ENCODE data around the gene LRRC10.
A peak's percentile ranks its signal among the peaks of the same experiment; 100 is the strongest.

Gene LRRC10, protein sequence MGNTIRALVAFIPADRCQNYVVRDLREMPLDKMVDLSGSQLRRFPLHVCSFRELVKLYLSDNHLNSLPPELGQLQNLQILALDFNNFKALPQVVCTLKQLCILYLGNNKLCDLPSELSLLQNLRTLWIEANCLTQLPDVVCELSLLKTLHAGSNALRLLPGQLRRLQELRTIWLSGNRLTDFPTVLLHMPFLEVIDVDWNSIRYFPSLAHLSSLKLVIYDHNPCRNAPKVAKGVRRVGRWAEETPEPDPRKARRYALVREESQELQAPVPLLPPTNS

DNA sequence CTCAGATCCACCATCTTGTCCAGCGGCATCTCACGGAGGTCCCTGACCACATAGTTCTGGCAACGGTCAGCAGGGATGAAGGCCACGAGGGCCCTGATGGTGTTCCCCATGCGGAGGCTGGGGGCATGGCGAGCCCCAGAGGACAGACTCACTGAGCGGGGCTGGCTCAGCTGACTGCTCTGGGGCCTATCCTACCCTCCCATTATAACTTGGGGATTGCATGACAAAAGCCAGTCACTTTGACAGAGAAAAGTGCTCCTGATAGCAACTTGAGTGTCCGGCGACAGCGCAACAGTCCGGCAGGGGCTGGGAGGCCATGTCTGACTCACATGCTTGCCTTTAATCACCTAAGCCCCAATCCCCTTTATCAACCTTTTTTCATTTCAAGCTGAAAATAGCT, at the start of gene LRRC10:
Gene LRRC10 (minus strand): TSS at position 179 of the 400 bp plus-strand sequence. CDS start 69 bp downstream, at position 110.
- no peak for DNase-seq

DNA sequence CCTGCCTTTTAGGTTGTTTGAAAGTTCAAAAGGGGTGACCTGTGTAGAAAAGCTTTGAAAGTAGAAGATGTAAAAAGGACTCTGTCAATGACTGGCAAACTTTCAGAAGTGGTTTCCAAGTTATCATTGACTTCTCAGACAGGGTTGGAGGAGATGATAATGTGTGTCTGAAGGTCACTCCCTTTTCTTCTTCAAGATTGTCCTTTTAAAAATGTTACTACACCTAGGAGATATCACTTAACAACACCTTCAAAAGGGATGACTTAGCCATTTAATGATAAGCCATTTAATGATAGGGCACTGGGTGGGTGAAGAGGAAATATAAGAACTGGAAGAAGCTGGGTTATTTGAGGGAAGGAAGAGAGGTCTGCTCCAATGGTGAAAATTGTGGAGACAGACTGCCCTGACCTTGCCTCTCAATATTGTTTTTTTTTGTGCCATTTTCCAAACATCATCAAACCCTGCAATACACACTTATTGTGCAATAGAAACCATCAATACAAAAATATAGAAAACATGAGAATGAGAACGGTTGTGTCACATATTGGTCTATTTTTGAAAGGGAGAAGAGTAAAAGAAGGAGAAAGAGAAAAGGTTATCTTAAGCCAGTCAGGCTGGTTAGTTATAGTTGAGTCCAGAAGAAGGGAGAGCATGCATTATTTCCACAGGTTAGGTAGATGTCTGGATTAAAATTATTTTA, 49.6 kb upstream of the LRRC10 start:
- no peak for DNase-seq

DNA sequence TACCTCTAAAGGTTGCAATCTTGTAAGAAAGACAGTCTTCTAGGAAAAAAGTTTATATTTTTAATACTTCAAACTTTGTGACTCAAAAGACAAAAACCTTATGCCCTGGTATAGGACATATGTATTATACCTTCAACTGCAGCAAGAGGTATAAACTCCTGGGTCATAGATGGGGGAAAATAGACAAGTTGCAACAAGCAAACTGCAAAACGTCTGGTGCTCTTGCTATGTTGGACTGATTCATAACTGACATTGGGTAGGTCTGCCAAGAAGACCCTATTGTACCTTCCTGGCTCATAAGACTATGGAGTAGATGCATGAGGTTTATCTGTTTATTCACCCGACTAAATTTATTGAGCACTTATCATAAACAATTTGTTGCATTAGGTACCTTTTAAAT, 47.5 kb upstream of the LRRC10 start:
- DNase-seq = no peak

DNA sequence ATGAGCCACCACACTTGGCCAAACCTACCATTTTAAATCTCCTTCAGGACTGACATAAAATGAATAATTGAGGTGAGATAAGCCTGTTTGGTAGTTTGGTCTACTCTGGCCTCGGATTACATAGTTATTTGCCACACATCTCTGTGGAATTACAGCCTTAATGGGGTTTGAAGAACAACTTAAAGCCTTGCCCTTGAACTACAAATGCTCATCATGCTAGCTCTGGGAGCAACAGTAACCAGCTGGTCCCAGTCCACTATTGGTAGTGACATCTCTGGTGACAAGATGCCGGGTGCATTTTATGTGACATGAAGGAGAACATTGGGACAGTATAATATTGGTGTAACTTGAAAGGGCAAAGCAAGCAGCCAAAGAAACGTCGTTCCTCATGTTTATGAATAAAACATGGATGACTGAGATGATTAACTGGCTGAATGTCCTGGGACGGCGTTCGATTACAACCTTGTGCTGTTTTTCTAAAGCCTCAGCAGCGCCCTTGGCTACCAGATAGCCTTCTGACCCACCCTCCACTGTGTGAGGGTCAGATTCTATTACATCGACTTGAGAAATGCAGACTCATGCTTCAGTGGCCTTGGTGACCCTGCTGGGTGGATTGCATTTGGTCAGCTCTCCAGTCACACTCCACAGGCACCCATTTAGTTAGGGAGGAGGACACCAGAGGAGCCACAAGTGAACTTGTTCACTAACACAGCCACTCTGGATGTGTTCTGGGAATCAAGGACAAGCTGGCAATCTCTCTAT, 46.9 kb upstream of the LRRC10 start:
- no peak for DNase-seq

DNA sequence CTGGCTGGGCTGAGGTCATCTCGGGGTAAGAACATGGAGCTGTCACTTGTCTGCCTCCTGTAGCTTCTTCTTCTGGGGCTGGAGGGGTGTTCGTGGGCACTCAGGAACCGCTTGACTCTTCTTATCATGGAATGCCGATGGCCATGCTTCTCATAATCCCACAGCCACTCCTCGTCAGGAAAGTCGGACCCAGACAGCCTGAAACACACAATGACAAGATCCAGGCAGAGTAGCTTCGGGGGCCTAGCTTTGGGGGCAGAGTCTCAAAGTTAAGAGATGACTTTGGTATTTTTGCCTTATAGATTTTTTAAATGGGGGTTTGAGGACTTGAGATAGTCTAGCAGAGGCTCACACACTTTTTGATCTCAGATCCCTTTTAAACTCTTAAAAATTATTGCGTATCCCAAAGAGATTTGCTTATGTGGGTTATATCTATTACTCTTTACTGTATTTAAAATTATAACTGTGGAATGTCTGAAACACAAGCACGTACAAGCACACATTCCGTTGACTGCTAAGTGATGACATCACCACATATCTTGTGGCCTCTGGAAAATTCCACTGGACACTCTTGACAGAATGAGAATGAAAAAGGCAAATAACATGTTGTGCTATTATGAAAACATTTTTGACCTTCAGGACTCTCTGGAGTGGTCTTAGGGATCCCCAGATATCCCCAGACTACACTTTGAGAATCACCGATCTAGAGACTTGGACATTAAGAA, 45.1 kb upstream of the LRRC10 start:
- DNase-seq = no peak

DNA sequence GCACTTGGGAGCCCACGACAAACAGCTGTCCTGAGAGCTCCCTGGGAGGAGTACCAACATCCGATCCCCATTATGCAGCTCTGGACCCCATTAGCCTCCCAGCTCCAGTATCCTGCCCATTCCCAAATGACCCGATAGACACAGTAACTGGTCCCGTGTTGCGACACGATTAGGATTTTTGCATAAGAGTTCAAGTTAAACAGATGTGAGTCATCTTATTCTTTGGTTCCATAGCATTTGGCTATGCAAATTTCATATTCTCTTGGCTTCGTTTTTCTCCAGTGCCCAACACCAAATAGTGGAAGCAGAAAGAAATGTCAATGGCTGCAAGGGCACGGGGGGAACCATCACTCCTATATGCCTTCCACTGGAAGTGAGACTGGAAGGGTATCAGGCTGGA, 43.0 kb upstream of the LRRC10 start:
- DNase-seq = no peak

DNA sequence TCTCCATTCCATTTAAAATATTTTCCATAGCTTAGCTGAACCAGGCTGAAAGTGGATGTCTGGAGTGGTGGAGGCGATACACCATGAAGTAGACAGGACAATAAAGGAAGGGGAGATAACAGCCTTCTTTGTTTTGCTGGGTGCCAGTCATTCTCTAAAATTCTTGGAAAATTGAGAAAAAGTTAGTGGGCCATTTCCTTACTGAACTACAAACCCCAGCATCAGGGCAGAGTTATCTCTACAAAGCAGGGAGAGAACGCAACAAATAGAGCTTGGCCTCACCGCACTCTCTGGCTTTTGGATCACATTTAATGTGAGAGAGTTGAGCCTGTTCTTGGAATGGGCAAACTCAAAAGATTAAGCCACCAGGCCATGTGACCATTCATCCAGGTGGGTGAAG, 41.2 kb upstream of the LRRC10 start:
- DNase-seq = no peak

DNA sequence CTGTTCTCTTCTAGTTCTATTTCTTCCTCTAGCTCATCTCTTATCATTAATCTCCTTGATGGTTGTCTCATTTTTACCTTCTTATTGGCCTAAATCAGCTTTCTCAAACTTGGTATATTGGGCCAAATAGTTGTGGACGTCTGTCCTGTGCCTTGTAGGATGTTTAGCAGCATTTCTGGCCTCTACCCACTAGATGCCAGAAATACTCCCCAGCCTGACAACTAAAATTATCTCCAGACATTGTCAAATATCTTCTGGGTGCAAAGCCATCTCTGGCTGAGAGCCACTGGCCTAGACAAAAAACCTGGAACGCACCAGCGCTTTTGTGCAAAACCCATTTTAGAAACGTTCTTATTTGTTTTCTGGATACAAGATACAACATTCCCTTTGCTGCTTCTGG, 38.8 kb upstream of the LRRC10 start:
- no peak for DNase-seq

DNA sequence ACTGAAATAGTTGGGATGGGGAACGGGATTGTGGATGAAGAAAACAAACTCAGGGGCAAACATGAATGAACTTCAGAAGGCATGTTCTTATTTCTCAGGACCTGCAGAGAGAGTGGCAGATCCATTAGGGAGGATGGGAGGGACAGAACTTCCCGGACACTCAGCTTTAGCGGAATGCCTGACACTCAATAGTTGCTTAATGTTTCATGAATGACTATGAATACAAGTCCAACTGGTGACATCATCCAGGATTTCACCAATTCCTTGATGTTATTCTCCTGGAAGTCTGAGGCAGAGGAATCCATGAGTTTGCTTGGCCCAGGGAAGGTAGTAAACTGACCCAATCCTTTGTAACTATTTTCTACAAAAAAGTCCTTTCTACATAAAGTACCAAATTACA, 37.8 kb upstream of the LRRC10 start:
- DNase-seq = no peak

DNA sequence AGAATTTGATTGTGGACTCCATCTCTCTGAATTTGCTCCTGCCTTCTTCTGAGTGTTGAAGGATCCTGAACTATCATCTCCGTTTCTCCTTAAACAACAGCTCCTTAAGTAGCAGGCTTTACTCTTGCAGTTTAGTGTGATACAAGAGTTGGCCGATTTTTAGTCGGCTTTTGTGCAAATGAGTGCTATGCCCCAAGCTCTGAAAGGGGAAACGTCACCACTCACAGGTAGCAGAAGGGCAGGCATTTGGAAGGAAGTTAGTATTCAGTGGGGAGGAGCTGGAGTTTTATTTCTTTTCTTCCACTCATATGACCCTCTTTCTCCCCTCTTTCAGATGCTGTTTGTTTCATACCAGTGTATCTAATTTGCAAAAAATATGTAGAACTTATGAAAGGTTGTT, 36.5 kb upstream of the LRRC10 start:
- no peak for DNase-seq

DNA sequence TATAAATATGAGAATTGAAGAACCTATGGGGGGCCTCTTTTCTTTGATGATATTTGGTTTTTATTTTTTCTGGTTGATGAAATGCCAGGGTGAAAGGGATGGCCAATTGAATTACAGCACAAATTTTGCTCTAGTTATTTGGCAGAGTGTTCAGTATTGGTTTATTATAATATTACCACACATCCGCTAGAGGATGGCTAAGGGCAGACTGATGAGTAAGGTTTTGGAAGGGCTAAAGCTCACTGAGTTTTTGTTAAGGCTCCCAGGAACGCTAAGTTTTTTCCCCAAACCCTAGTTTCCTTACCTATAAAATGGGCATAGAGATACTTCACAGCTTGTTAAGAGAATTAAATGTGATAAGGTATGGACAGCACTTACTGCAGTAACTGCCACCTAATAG, 34.3 kb upstream of the LRRC10 start:
- no peak for DNase-seq

DNA sequence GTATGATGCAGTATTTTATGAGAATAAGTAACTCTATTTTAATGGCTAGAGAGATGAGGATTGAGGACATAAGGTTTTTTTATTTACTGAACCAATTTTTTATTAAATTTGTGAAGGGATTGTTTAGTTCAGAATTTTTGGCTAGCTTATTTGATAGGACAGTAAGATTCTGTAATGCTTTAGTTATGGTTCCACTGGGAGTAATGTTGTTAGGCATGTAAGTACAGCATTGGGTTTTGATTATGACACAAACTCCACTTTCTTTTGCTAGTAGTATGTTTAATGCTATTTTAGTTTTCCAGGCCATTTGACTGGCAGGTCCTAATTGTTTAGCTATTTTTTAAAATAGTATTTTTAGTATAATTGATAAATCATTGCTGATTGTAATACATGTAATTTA, 33.8 kb upstream of the LRRC10 start:
- DNase-seq = no peak

DNA sequence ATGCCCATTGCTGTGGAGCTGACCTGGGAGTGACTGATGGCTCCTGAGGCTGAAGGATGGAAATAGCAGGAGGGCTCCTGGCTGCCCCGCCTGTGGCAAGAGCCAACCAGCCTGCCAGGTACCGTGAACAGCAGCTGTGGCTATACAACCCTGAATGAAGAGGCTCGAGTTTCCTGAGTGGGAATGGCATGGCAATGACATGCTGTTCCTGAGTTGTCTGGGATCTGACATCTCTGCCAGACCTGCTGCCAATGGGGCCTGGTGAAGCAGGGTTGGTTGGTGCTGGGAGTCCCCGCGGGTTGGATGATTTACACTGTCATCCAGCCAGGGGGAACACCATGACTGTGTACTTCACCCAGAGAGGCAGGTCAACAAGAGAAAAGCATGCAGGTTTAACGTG, 31.8 kb upstream of the LRRC10 start:
- DNase-seq = no peak

DNA sequence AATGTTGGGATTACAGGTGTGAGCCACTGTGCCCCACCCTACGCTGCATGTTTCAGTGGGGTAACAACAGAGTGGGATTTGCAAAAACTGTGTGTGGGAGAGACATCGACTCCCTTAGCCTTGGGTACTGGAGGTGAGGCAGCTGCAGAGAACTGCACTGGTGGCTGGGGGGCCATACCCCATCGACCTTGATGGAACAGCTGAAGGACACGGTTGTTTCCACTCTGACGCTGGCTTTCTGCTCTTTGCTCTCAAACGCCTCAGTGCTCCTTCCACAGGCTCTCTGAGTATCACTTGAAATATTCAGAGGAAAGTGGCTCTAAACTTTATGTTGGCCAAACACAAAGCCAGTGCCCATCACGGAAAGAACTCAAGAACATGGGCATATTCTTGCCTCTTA, 30.8 kb upstream of the LRRC10 start:
- no peak for DNase-seq

DNA sequence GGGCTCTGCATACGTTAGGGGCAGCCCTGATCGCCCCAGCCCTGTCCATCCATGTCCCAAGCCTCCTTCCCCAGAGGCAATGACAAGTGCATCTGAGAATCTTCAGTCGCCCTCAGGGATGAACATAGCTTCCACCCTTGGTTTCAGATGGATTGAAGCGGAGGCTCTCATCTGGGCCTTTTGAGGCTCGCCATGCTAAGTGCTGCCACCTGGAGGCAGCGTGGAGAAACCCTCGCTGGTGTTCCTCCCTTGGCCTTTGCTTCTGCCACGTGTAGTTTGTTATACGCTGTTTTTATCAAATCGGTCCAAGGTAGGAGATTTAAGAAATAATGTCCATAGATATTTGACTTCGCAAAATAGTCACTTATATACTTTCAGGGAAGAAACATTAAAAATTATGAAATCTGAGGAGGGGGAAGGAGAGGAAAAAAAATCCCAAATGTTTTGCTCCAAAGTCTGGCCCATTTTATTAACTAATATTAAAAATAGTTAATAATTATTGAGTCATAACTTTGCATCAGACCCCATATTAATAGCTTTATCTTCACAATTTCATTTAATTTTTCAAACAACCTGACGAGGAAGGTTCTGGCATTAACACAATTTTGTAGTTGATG, 28.8 kb upstream of the LRRC10 start:
- DNase-seq = peak in 38 of 56 donors; percentile 1 to 66 (median 16)

DNA sequence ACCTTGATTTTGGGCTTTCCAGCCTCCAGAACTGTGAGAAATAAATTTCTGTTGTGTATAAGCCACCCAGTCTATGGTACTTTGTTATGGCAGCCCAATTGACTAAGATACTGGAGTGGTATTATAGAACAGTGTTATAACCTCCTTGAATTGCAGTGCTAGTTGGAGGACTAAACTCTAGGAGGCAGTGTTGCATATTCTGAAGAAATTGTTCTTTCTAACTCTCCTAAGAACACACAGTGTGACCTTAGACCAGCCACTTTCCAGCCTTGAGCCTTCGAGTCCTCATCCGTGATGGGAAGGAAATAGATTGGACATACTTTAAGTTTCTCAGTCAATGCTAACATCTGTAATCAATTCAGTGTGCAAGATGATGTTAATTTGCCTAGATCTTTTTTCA, 22.4 kb upstream of the LRRC10 start:
- no peak for DNase-seq

DNA sequence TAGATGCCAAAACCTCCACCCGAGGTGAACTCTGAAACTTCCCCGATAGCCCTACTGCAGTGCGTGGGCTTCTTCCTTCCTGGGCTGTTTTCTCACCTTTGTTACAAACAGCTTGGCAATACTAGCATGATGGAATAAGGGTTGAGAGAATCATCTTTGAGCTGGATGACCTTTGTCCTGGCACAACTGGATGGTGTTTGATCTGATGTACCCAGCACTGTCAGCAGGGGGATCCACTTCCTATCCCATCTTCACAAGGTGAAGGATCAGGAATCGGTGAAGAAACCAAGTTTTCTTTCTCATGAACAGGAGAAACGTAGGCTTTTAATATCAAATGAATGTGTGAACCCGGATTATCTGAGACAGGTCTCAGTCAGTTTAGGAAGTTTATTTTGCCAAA, 19.5 kb upstream of the LRRC10 start:
- no peak for DNase-seq

DNA sequence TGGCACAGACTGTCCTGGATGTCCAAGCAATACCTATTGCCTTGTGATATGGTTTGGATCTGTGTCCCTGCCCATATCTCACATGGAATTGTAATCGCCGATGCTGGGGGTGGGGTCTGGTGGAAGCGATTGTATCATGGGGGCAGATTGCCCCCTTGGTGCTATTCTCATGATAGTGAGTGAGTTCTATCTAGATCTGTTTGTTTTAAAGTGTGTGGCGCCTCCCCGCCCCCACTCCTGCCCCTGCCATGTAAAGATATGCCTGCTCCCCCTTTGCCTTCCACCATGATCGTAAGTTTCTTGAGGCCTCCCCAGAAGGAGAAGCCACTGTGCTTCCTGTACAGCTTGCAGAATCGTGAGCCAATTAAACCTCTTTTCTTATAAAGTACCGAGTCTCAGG, 16.8 kb upstream of the LRRC10 start:
- DNase-seq = no peak

DNA sequence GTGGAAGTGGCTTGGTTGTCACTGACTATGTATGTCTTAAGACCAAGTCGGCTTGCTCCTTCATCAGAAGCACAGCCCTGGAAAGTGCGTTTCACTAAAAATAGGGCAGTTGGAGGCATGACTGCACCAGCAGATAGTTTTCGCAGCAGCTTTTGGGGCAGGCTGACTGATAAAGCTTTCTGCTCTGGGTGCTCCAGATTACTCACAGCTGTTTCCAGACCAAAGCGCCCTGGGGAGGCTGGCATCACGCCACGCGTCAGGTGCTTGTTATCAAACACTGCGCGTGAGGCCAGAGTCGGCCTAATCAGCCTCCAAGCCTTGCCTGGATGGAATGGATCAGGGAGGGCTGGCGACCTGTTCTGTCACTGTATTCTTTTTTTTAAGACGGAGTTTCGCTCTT, 13.3 kb upstream of the LRRC10 start:
- peak in 1 of 56 donors; percentile 6 for DNase-seq

DNA sequence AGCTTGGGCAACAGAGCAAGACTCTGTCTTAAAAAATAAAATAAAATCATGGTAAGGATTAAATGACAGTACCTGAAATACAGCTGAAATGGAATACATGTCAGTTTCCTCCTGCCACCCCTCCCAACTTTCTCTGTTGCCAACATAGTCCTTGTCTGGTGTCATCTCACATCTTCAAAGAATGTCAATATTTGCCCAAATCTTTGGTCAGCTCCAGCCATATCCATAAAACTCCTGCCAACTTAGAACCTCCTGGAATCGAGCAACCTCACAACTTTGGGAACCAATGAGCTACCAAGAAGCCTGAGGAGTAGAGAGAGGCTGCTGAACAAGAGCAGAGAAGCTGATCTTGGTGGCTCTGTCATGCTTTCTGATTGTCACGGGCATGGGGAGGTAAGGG, 10.8 kb upstream of the LRRC10 start:
- no peak for DNase-seq

DNA sequence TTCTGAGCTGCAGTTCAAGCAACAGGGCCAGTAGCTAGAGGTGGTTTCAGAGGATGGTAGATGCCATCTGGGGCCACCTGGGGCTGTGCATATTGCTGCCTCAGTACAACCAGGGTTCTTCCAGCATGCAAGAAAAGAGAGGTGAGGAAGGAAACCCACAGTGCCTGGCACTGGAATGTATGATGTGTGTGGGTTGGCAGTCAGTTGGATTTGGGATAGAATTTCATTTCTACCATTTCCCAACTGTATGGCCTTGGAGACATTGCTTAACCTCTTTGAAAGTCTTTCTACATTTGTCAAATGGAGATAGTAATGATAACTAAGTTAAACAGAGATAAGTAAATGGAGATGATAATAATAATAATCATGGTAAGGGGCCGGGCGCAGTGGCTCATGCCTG, 10.2 kb upstream of the LRRC10 start:
- no peak for DNase-seq

Measured in nucleus accumbens (tissue), 56 donors.